Neural cell (in vitro differentiated cells): ENCODE results near the gene ZSCAN1. TPM values are rescaled to one million over a fixed set of nuclear protein-coding genes. Genes with fewer than 3 reads are reported as not detected.

Experiments used
- polyA plus RNA-seq: library from polyadenylated mRNA; depleted of rRNA; stranded (reverse); fragments of >200 nt; gene quantifications from 2 replicates; pipeline ENCODE4 v1.2.3, GENCODE V29; 2014

ZSCAN1 gene
- polyA plus RNA-seq, 1 donor from 2014 or later = 6.3 TPM

Other genes starting within 250 kb of the ZSCAN1 start
- 6.0 and 8.8 TPM in 2 replicates for gene ZNF552, start 219.1 kb upstream of the ZSCAN1 start, polyA plus RNA-seq
- 5.7 and 6.7 TPM in 2 replicates for gene ZNF587B, start 203.7 kb upstream of the ZSCAN1 start, polyA plus RNA-seq
- 16.8 and 23.3 TPM in 2 replicates for gene ZNF587, start 184.2 kb upstream of the ZSCAN1 start, polyA plus RNA-seq
- gene ZNF814, start 145.0 kb upstream of the ZSCAN1 start, polyA plus RNA-seq = 12.4 and 17.7 TPM in 2 replicates
- 21.7 and 25.0 TPM in 2 replicates for gene ZNF417, start 117.4 kb upstream of the ZSCAN1 start, polyA plus RNA-seq
- 19.7 and 27.6 TPM in 2 replicates for gene ZNF418, start 98.6 kb upstream of the ZSCAN1 start, polyA plus RNA-seq
- 11.0 and 13.4 TPM in 2 replicates for gene ZNF256, start 86.3 kb upstream of the ZSCAN1 start, polyA plus RNA-seq
- gene C19orf18, start 59.5 kb upstream of the ZSCAN1 start, polyA plus RNA-seq = not detected in 2 replicates
- gene ZNF606, start 31.2 kb upstream of the ZSCAN1 start, polyA plus RNA-seq = 39.1 and 43.2 TPM in 2 replicates
- 13.7 and 17.2 TPM in 2 replicates for gene ZNF135, start 25.3 kb downstream of the ZSCAN1 start, polyA plus RNA-seq
- gene ZSCAN18, start 64.2 kb downstream of the ZSCAN1 start, polyA plus RNA-seq = 399 and 400 TPM in 2 replicates
- gene ZNF329, start 116.8 kb downstream of the ZSCAN1 start, polyA plus RNA-seq = 20.3 and 20.6 TPM in 2 replicates
- gene ZNF274, start 149.0 kb downstream of the ZSCAN1 start, polyA plus RNA-seq = 46.4 and 47.2 TPM in 2 replicates
- gene ZNF544, start 194.9 kb downstream of the ZSCAN1 start, polyA plus RNA-seq = 22.7 and 50.1 TPM in 2 replicates
- gene ZNF8, start 244.9 kb downstream of the ZSCAN1 start, polyA plus RNA-seq = 5.5 and 6.4 TPM in 2 replicates